HepG2 (cell line): ENCODE results near the gene IMPDH1. TPM values are rescaled to one million over a fixed set of nuclear protein-coding genes. Genes with fewer than 3 reads are reported as not detected.

Source experiments
- HDAC6 ChIP-seq: fragments of 200-600 bp; sonication (generic); IDR thresholded peaks from 2 replicates; pipeline ENCODE4 v1.7.0; 2017; ENCODE audit warnings: mild to moderate bottlenecking, antibody characterized with exemption, low read length, low read depth
- HMG20B ChIP-seq: conservative IDR thresholded peaks from 2 replicates; pipeline ENCODE4 v1.6.1; 2016; ENCODE audit warnings: missing genetic modification reagents, missing compliant biosample characterization
- PHF21A ChIP-seq: sonication (generic); formaldehyde crosslinking; IDR thresholded peaks from 2 replicates; pipeline ENCODE4 v1.5.0; 2020; ENCODE audit warnings: mild to moderate bottlenecking, missing genetic modification reagents
- POGZ ChIP-seq: sonication (generic); formaldehyde crosslinking; IDR thresholded peaks from 2 replicates; pipeline ENCODE4 v1.4.0; 2020; ENCODE audit warnings: mild to moderate bottlenecking, missing genetic modification reagents
- STAG1 ChIP-seq: sonication (generic); formaldehyde crosslinking; IDR thresholded peaks from 2 replicates; pipeline ENCODE4 v1.4.0; 2020; ENCODE audit warnings: missing genetic modification reagents
- TBX3 ChIP-seq: fragments of 450-650 bp; IDR thresholded peaks from 2 replicates; pipeline ENCODE4 v1.6.1; 2017; ENCODE audit warnings: antibody characterized with exemption, mild to moderate bottlenecking, inconsistent platforms, borderline replicate concordance
- ZNF562 ChIP-seq: sonication (generic); formaldehyde crosslinking; IDR thresholded peaks from 2 replicates; pipeline ENCODE4 v1.8.0; 2022; ENCODE audit warnings: missing genetic modification reagents, borderline replicate concordance
- ZSCAN25 ChIP-seq: sonication (generic); formaldehyde crosslinking; IDR thresholded peaks from 2 replicates; pipeline ENCODE4 v1.8.0; 2022; ENCODE audit warnings: mild to moderate bottlenecking, missing genetic modification reagents
- polyA plus RNA-seq, 8 experiments: library from polyadenylated mRNA; depleted of rRNA in 3 of 8; stranded (reverse) in 7 of 8; unstranded in 1 of 8; fragments of >200 nt; fragmentation: Illumina TruSeq in 4 of 8; extraction: Trizol in 4 of 8; gene quantifications; 2 replicates each; pipeline versions ENCODE4 v1.2.1 to v1.2.3, GENCODE V29; 2011 to 2016; ENCODE audit warnings: low read depth in 4 of 8, missing spikeins in 1 of 8, mixed read lengths in 1 of 8; ENCODE audit not compliant: insufficient read depth in 1 of 8
- total RNA-seq, 5 experiments: library from RNA; depleted of rRNA; stranded (reverse); fragments of >200 nt; fragmentation: Illumina TruSeq; extraction: Trizol; gene quantifications; 2 replicates each; pipeline ENCODE4 v1.2.3, GENCODE V29; 2016; ENCODE audit warnings: low read depth in 1 of 5
- TF ChIP-seq, protein P1 (sequence below): sonication (generic); formaldehyde crosslinking; IDR thresholded peaks from 2 replicates; pipeline ENCODE4 v1.5.0; 2020; ENCODE audit warnings: mild to moderate bottlenecking, missing genetic modification reagents, borderline replicate concordance
- TF ChIP-seq, protein P2 (sequence below), 2 experiments: fragments of 450-650 bp in 1 of 2; sonication (generic) in 1 of 2; formaldehyde crosslinking in 1 of 2; IDR thresholded peaks; 2 replicates each; pipeline versions ENCODE4 v1.6.1 to v1.8.0; 2016 to 2022; ENCODE audit warnings: antibody characterized with exemption in 1 of 2, mild to moderate bottlenecking in 1 of 2, missing genetic modification reagents in 1 of 2

The IMPDH1 gene
- total and polyA plus RNA-seq, 2 of the 13 experiments (the other 11 are each of a cell fraction or from before 2014, with no cell fraction given), result 22.8 to 34.0 TPM

DNA sequence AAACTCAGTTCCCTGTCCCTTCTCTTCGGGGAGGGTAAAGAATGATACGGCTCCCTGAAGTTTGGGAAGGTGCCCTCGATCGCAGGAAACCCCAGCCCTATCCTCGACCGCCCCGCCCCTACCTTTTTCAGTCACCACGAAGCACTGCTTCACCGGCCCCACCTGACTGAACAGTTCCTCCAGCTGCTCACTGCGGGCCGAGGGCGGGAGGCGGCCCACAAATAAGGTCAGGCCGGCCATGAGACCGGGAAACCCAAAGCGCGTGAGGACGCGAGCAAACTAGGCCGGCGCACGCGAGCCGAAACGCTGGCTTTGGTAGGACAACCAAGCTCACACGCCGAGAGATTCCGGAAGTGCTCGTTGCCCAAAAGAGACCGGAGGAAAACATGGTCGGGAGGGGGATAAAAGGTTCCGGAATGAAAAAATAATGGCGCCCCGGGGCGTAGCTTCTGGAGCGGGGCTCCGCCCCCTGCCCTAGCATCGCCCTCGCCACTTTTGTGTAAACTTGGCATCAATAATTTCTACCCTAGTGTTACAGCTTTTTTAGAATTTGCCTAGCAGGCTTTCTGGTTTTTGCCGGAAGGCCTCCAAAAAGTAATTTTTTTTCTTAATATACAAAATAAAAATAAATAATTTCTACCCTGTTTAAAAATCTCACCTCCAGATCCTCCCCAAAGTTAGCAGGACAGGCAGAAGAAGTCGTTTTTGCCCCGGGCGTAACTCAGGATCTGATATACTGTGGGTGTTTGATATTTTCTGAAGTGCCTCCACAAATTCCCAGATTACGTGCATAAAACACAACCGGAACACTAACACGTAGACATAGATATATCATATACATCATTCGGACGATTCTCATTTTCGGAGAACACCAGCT is 66.0 kb downstream of the IMPDH1 start, which contains the start of gene RBM28 (continued):
- no peak for TF ChIP-seq HDAC6
- peak; percentile 99 for TF ChIP-seq ZNF562
- peak; percentile 65 for TF ChIP-seq TBX3
- TF ChIP-seq, protein P1, sequence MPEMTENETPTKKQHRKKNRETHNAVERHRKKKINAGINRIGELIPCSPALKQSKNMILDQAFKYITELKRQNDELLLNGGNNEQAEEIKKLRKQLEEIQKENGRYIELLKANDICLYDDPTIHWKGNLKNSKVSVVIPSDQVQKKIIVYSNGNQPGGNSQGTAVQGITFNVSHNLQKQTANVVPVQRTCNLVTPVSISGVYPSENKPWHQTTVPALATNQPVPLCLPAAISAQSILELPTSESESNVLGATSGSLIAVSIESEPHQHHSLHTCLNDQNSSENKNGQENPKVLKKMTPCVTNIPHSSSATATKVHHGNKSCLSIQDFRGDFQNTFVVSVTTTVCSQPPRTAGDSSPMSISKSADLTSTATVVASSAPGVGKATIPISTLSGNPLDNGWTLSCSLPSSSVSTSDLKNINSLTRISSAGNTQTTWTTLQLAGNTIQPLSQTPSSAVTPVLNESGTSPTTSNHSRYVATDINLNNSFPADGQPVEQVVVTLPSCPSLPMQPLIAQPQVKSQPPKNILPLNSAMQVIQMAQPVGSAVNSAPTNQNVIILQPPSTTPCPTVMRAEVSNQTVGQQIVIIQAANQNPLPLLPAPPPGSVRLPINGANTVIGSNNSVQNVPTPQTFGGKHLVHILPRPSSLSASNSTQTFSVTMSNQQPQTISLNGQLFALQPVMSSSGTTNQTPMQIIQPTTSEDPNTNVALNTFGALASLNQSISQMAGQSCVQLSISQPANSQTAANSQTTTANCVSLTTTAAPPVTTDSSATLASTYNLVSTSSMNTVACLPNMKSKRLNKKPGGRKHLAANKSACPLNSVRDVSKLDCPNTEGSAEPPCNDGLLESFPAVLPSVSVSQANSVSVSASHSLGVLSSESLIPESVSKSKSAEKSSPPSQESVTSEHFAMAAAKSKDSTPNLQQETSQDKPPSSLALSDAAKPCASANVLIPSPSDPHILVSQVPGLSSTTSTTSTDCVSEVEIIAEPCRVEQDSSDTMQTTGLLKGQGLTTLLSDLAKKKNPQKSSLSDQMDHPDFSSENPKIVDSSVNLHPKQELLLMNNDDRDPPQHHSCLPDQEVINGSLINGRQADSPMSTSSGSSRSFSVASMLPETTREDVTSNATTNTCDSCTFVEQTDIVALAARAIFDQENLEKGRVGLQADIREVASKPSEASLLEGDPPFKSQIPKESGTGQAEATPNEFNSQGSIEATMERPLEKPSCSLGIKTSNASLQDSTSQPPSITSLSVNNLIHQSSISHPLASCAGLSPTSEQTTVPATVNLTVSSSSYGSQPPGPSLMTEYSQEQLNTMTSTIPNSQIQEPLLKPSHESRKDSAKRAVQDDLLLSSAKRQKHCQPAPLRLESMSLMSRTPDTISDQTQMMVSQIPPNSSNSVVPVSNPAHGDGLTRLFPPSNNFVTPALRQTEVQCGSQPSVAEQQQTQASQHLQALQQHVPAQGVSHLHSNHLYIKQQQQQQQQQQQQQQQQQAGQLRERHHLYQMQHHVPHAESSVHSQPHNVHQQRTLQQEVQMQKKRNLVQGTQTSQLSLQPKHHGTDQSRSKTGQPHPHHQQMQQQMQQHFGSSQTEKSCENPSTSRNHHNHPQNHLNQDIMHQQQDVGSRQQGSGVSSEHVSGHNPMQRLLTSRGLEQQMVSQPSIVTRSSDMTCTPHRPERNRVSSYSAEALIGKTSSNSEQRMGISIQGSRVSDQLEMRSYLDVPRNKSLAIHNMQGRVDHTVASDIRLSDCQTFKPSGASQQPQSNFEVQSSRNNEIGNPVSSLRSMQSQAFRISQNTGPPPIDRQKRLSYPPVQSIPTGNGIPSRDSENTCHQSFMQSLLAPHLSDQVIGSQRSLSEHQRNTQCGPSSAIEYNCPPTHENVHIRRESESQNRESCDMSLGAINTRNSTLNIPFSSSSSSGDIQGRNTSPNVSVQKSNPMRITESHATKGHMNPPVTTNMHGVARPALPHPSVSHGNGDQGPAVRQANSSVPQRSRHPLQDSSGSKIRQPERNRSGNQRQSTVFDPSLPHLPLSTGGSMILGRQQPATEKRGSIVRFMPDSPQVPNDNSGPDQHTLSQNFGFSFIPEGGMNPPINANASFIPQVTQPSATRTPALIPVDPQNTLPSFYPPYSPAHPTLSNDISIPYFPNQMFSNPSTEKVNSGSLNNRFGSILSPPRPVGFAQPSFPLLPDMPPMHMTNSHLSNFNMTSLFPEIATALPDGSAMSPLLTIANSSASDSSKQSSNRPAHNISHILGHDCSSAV (CRISPR knock-in tag), result no peak
- TF ChIP-seq STAG1, result no peak
- TF ChIP-seq, protein P2, sequence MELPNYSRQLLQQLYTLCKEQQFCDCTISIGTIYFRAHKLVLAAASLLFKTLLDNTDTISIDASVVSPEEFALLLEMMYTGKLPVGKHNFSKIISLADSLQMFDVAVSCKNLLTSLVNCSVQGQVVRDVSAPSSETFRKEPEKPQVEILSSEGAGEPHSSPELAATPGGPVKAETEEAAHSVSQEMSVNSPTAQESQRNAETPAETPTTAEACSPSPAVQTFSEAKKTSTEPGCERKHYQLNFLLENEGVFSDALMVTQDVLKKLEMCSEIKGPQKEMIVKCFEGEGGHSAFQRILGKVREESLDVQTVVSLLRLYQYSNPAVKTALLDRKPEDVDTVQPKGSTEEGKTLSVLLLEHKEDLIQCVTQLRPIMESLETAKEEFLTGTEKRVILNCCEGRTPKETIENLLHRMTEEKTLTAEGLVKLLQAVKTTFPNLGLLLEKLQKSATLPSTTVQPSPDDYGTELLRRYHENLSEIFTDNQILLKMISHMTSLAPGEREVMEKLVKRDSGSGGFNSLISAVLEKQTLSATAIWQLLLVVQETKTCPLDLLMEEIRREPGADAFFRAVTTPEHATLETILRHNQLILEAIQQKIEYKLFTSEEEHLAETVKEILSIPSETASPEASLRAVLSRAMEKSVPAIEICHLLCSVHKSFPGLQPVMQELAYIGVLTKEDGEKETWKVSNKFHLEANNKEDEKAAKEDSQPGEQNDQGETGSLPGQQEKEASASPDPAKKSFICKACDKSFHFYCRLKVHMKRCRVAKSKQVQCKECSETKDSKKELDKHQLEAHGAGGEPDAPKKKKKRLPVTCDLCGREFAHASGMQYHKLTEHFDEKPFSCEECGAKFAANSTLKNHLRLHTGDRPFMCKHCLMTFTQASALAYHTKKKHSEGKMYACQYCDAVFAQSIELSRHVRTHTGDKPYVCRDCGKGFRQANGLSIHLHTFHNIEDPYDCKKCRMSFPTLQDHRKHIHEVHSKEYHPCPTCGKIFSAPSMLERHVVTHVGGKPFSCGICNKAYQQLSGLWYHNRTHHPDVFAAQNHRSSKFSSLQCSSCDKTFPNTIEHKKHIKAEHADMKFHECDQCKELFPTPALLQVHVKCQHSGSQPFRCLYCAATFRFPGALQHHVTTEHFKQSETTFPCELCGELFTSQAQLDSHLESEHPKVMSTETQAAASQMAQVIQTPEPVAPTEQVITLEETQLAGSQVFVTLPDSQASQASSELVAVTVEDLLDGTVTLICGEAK (IDR thresholded peaks at IDR 0.05), result peak; percentile 92
- TF ChIP-seq, protein P2 (CRISPR knock-in tag; IDR thresholded peaks at IDR 0.05), result peak; percentile 96
- TF ChIP-seq POGZ (CRISPR knock-in tag), result peak; percentile 83
- peak; percentile 77; the same call in 1 of the 2 replicates for TF ChIP-seq HMG20B
- peak; percentile 78; the same call in 1 of the 2 replicates for TF ChIP-seq PHF21A
- TF ChIP-seq ZSCAN25 (CRISPR knock-in tag), result peak; percentile 91
